Trophoblast cell (in vitro differentiated cells and primary cell): ENCODE results near the gene MORC2.
A peak's percentile ranks its signal among the peaks of the same experiment; 100 is the strongest.

ENCODE experiments used
- DNase-seq, 2 donors: peaks; one replicate each; pipeline ENCODE4 v3.0.0-alpha.2; 2016
- H2AFZ ChIP-seq: 2 replicates; pipeline ENCODE4 v1.6.1; 2013; ENCODE audit warnings: low read length, moderate library complexity, mild to moderate bottlenecking; ENCODE audit not compliant: insufficient read depth, poor library complexity
- H2AK5ac ChIP-seq: 2 replicates; pipeline ENCODE4 v1.6.1; 2013; ENCODE audit warnings: mild to moderate bottlenecking, low read length
- H2BK120ac ChIP-seq: 2 replicates; pipeline ENCODE4 v1.6.1; 2013; ENCODE audit warnings: low read length, mild to moderate bottlenecking, moderate library complexity; ENCODE audit not compliant: insufficient read depth, poor library complexity
- H2BK12ac ChIP-seq: 2 replicates; pipeline ENCODE4 v1.6.1; 2013; ENCODE audit warnings: mild to moderate bottlenecking, low read length, moderate library complexity
- H2BK5ac ChIP-seq: 2 replicates; pipeline ENCODE4 v1.6.1; 2013; ENCODE audit warnings: low read length, low read depth, moderate library complexity, mild to moderate bottlenecking; ENCODE audit not compliant: poor library complexity
- H3K14ac ChIP-seq: 2 replicates; pipeline ENCODE4 v1.6.1; 2013; ENCODE audit warnings: mild to moderate bottlenecking, low read length
- H3K18ac ChIP-seq: 2 replicates; pipeline ENCODE4 v1.6.1; 2013; ENCODE audit warnings: mild to moderate bottlenecking, low read length
- H3K23ac ChIP-seq: 2 replicates; pipeline ENCODE4 v1.6.1; 2013; ENCODE audit warnings: low read length
- H3K27ac ChIP-seq: 2 replicates; pipeline ENCODE4 v1.5.1; 2013; ENCODE audit warnings: low read depth, mild to moderate bottlenecking, inconsistent platforms, low read length, moderate library complexity
- H3K27me3 ChIP-seq: 2 replicates; pipeline ENCODE4 v1.6.1; 2013; ENCODE audit warnings: inconsistent platforms, mild to moderate bottlenecking, low read length, moderate library complexity; ENCODE audit not compliant: insufficient read depth
- H3K36me3 ChIP-seq, 2 experiments: 1 replicate in 1 of 2; 2 replicates in 1 of 2; pipeline ENCODE4 v1.6.1; 2013; ENCODE audit warnings: low read length in 2 of 2, mild to moderate bottlenecking in 2 of 2, moderate library complexity in 1 of 2; ENCODE audit not compliant: insufficient read depth in 2 of 2, control insufficient read depth in 1 of 2
- H3K4ac ChIP-seq: 2 replicates; pipeline ENCODE4 v1.6.1; 2013; ENCODE audit warnings: low read depth, mild to moderate bottlenecking, low read length, moderate library complexity
- H3K4me1 ChIP-seq, 2 experiments: 1 replicate in 1 of 2; 2 replicates in 1 of 2; pipeline ENCODE4 v1.6.1; 2013; ENCODE audit warnings: low read length in 2 of 2, mild to moderate bottlenecking in 2 of 2, moderate library complexity in 1 of 2; ENCODE audit not compliant: insufficient read depth in 2 of 2, control insufficient read depth in 1 of 2
- H3K4me2 ChIP-seq: 2 replicates; pipeline ENCODE4 v1.6.1; 2013; ENCODE audit warnings: inconsistent platforms, mild to moderate bottlenecking, low read length, moderate library complexity
- H3K4me3 ChIP-seq: 2 replicates; pipeline ENCODE4 v1.5.1; 2013; ENCODE audit warnings: mild to moderate bottlenecking, low read depth, low read length, inconsistent platforms
- H3K79me1 ChIP-seq: one replicate; pipeline ENCODE4 v1.6.1; 2013; ENCODE audit warnings: low read length
- H3K79me2 ChIP-seq: 2 replicates; pipeline ENCODE4 v1.6.1; 2013; ENCODE audit warnings: low read length, mild to moderate bottlenecking; ENCODE audit not compliant: control insufficient read depth, insufficient read depth, poor library complexity
- H3K9ac ChIP-seq: 2 replicates; pipeline ENCODE4 v1.6.1; 2013; ENCODE audit warnings: mild to moderate bottlenecking, low read length
- H3K9me3 ChIP-seq: 2 replicates; pipeline ENCODE4 v1.6.1; 2013; ENCODE audit warnings: low read depth, mild to moderate bottlenecking, control low read depth, inconsistent platforms, low read length; ENCODE audit not compliant: insufficient read depth
- H4K12ac ChIP-seq: 2 replicates; pipeline ENCODE4 v1.6.1; 2013; ENCODE audit warnings: low read depth, mild to moderate bottlenecking, low read length, moderate library complexity
- H4K8ac ChIP-seq: 2 replicates; pipeline ENCODE4 v1.6.1; 2013; ENCODE audit warnings: low read depth, mild to moderate bottlenecking, low read length, moderate library complexity
- H4K91ac ChIP-seq: one replicate; pipeline ENCODE4 v1.6.1; 2013; ENCODE audit warnings: low read depth, mild to moderate bottlenecking, low read length, moderate library complexity
- WGBS: extraction: QIAGEN DNeasy Blood & Tissue Kit; methylation state at CpG from one replicate; pipeline ENCODE4 v1.1.7; 2013; ENCODE audit warnings: missing lambda C conversion rate; ENCODE audit not compliant: insufficient read length, insufficient coverage; ENCODE audit errors: extremely low coverage; 5-methylcytosine and 5-hydroxymethylcytosine counted together

The MORC2 gene

GRCh38 chr22:30945653-30946052 lies 22.9 kb downstream of the MORC2 start:
- Histone ChIP-seq H2BK120ac (no peak overlapping the region), H4K12ac (no peak overlapping the region), H3K4me2 (no peak overlapping the region), H4K8ac (no peak overlapping the region), H3K79me2 (no peaks in the 10 kb centered on the region), H3K9me3 (no peaks in the 10 kb centered on the region), H3K23ac (no peak overlapping the region), H3K9ac (no peak overlapping the region), H4K91ac (no peak overlapping the region), H3K79me1 (no peaks in the 10 kb centered on the region), H2BK5ac (no peak overlapping the region), H3K27me3 (no peaks in the 10 kb centered on the region), H3K4ac (no peak overlapping the region), H3K27ac (no peak overlapping the region), H3K14ac (no peak overlapping the region), H3K18ac (no peak overlapping the region), H2BK12ac (no peak overlapping the region), H3K4me1 (peaks cover 0 to 10% of the 10 kb centered on the region in 2 experiments), H3K4me3 (no peak overlapping the region), H3K36me3 (peaks cover 49 to 80% of the 10 kb centered on the region in 2 experiments), H2AFZ (no peak overlapping the region), H2AK5ac (no peak overlapping the region)
- WGBS: no CpG with 5 or more reads among the region's 2 CpGs
- peak in 1 of 2 donors; percentile 32 for DNase-seq

GRCh38 chr22:30944986-30945385 lies 23.6 kb downstream of the MORC2 start:
- WGBS: no CpG with 5 or more reads among the region's 4 CpGs
- no peaks in the 10 kb centered on the region for H3K9me3 ChIP-seq
- no peak overlapping the region for H3K14ac ChIP-seq
- no peak overlapping the region for H3K4me3 ChIP-seq
- no peak overlapping the region for H2BK5ac ChIP-seq
- H2BK120ac ChIP-seq: no peak overlapping the region
- H3K18ac ChIP-seq: no peak overlapping the region
- H2BK12ac ChIP-seq: no peak overlapping the region
- H3K4ac ChIP-seq: no peak overlapping the region
- H3K27ac ChIP-seq: no peak overlapping the region
- no peaks in the 10 kb centered on the region for H3K79me1 ChIP-seq
- H3K36me3 ChIP-seq: peaks cover 53 to 82% of the 10 kb centered on the region in 2 experiments
- H4K91ac ChIP-seq: no peak overlapping the region
- H3K79me2 ChIP-seq: no peaks in the 10 kb centered on the region
- no peak overlapping the region for H3K23ac ChIP-seq
- no peak overlapping the region for H2AK5ac ChIP-seq
- no peaks in the 10 kb centered on the region for H3K27me3 ChIP-seq
- H3K4me2 ChIP-seq: no peak overlapping the region
- H3K9ac ChIP-seq: no peak overlapping the region
- peak in 1 of 2 donors; percentile 50 for DNase-seq
- H4K8ac ChIP-seq: no peak overlapping the region
- no peak overlapping the region for H4K12ac ChIP-seq
- peaks cover 0 to 10% of the 10 kb centered on the region in 2 experiments for H3K4me1 ChIP-seq
- no peak overlapping the region for H2AFZ ChIP-seq

GRCh38 chr22:30943368-30943767 lies 25.2 kb downstream of the MORC2 start:
- H2AK5ac ChIP-seq: no peak overlapping the region
- no peak overlapping the region for H2BK120ac ChIP-seq
- no peak overlapping the region for H3K4ac ChIP-seq
- H3K36me3 ChIP-seq: peaks cover 65 to 80% of the 10 kb centered on the region in 2 experiments
- WGBS: no CpG with 5 or more reads among the region's 3 CpGs
- no peak for DNase-seq
- H3K9ac ChIP-seq: no peak overlapping the region
- H3K79me1 ChIP-seq: no peaks in the 10 kb centered on the region
- no peaks in the 10 kb centered on the region for H3K79me2 ChIP-seq
- no peak overlapping the region for H2BK12ac ChIP-seq
- H2BK5ac ChIP-seq: no peak overlapping the region
- H3K9me3 ChIP-seq: no peaks in the 10 kb centered on the region
- H4K12ac ChIP-seq: no peak overlapping the region
- H3K18ac ChIP-seq: no peak overlapping the region
- peaks cover 0 to 7% of the 10 kb centered on the region in 2 experiments for H3K4me1 ChIP-seq
- H3K27ac ChIP-seq: no peak overlapping the region
- no peak overlapping the region for H3K23ac ChIP-seq
- no peak overlapping the region for H4K91ac ChIP-seq
- H2AFZ ChIP-seq: no peak overlapping the region
- no peak overlapping the region for H4K8ac ChIP-seq
- no peak overlapping the region for H3K4me3 ChIP-seq
- no peak overlapping the region for H3K4me2 ChIP-seq
- no peaks in the 10 kb centered on the region for H3K27me3 ChIP-seq
- no peak overlapping the region for H3K14ac ChIP-seq

- Histone ChIP-seq H3K23ac (no peak overlapping the region), H2AK5ac (no peak overlapping the region), H3K79me2 (no peaks in the 10 kb centered on the region), H2AFZ (no peak overlapping the region), H3K79me1 (no peaks in the 10 kb centered on the region), H3K4me1 (no peaks in the 10 kb centered on the region), H2BK12ac (no peak overlapping the region), H3K27me3 (no peaks in the 10 kb centered on the region), H3K36me3 (peaks cover 75 to 84% of the 10 kb centered on the region in 2 experiments), H3K14ac (no peak overlapping the region), H3K9me3 (no peaks in the 10 kb centered on the region), H4K12ac (no peak overlapping the region), H3K27ac (no peak overlapping the region), H4K91ac (no peak overlapping the region), H3K9ac (no peak overlapping the region), H2BK120ac (no peak overlapping the region), H3K4me3 (no peak overlapping the region), H3K4ac (no peak overlapping the region), H4K8ac (no peak overlapping the region), H3K18ac (no peak overlapping the region), H3K4me2 (no peak overlapping the region), H2BK5ac (no peak overlapping the region)
- DNase-seq: no peak
- WGBS: no CpG with 5 or more reads among the region's 11 CpGs
Observed at GRCh38 chr22:30941363-30941740, 27.2 kb downstream of the MORC2 start.
